ENCODE data around the gene CD99L2. TPM values are rescaled to one million over a fixed set of nuclear protein-coding genes. Genes with fewer than 3 reads are reported as not detected.
A peak's percentile ranks its signal among the peaks of the same experiment; 100 is the strongest.

CD99L2 gene
- 56.8 TPM for polyA plus RNA-seq (2013, experiment 1 of 2; ENCODE audit: insufficient read length)
- 59.5 TPM for polyA plus RNA-seq (2013, experiment 2 of 2; ENCODE audit: insufficient read length)

GRCh38 chrX:150898343-150899190, at the start of gene CD99L2:
CD99L2 (minus strand) TSS chrX:150898668; CDS start chrX:150898588, 80 bp downstream.
- peak; percentile 87 for DNase-seq

- DNase-seq: no peak
These were observed 45.8 kb upstream of the CD99L2 start for GRCh38 chrX:150944233-150944632.

GRCh38 chrX:150942942-150943594, 44.6 kb upstream of the CD99L2 start:
- no peak for DNase-seq

- DNase-seq: no peak
These were observed 43.1 kb upstream of the CD99L2 start for GRCh38 chrX:150941580-150941979.

- DNase-seq: no peak
These were observed 42.5 kb upstream of the CD99L2 start for GRCh38 chrX:150940844-150941495.

- no peak for DNase-seq
These were observed 38.1 kb upstream of the CD99L2 start for GRCh38 chrX:150936556-150936955.

- DNase-seq: peak; percentile 50
These were observed 37.0 kb upstream of the CD99L2 start for GRCh38 chrX:150935467-150935866.

- DNase-seq: peak; percentile 44
These were observed 36.0 kb upstream of the CD99L2 start for GRCh38 chrX:150934453-150934852.

GRCh38 chrX:150933945-150934350, 35.5 kb upstream of the CD99L2 start:
- peak; percentile 5 for DNase-seq

GRCh38 chrX:150929058-150929457, 30.6 kb upstream of the CD99L2 start:
- DNase-seq: no peak

GRCh38 chrX:150926791-150927190, 28.3 kb upstream of the CD99L2 start:
- no peak for DNase-seq

GRCh38 chrX:150926304-150926703, 27.8 kb upstream of the CD99L2 start:
- no peak for DNase-seq

- DNase-seq: no peak
These were observed 20.9 kb upstream of the CD99L2 start for GRCh38 chrX:150919401-150919800.

- DNase-seq: peak; percentile 70
These were observed 15.0 kb upstream of the CD99L2 start for GRCh38 chrX:150913511-150913910.

- DNase-seq: no peak
These were observed 9.0 kb upstream of the CD99L2 start for GRCh38 chrX:150907474-150907873.

GRCh38 chrX:150906694-150907093, 8.2 kb upstream of the CD99L2 start:
- DNase-seq: no peak

- DNase-seq: no peak
These were observed 6.8 kb upstream of the CD99L2 start for GRCh38 chrX:150905293-150905692.

- DNase-seq: no peak
These were observed 4.6 kb upstream of the CD99L2 start for GRCh38 chrX:150903110-150903508.

- no peak for DNase-seq
These were observed 4.1 kb upstream of the CD99L2 start for GRCh38 chrX:150902434-150903109.

GRCh38 chrX:150899191-150899757, 806 bp upstream of the CD99L2 start:
- peak; percentile 21 for DNase-seq

- peak; percentile 18 for DNase-seq
These were observed 797 bp downstream of the CD99L2 start for GRCh38 chrX:150897421-150898320.

Measured in fibroblast of skin of back (primary cell).